GM12878 (cell line): ENCODE data around the gene IQSEC2. TPM values are rescaled to one million over a fixed set of nuclear protein-coding genes. Genes with fewer than 3 reads are reported as not detected.

Source experiments
- ATF7 ChIP-seq: fragments of 450-650 bp; IDR thresholded peaks from 2 replicates; pipeline ENCODE4 v1.6.1; 2016; ENCODE audit warnings: low read depth, mild to moderate bottlenecking
- BRCA1 ChIP-seq: IDR thresholded peaks from 2 replicates; pipeline ENCODE4 v1.6.1; 2011; ENCODE audit warnings: low read depth, low read length, improper control_type of control experiment
- CBX3 ChIP-seq: fragments of 200-600 bp; sonication (generic); IDR thresholded peaks from 2 replicates; pipeline ENCODE4 v1.6.1; 2016; ENCODE audit warnings: low read depth, borderline replicate concordance
- CREB1 ChIP-seq: IDR thresholded peaks from 2 replicates; pipeline ENCODE4 v1.6.1; 2012; ENCODE audit warnings: low read depth, mild to moderate bottlenecking, inconsistent platforms
- CREM ChIP-seq: IDR thresholded peaks from 2 replicates; pipeline ENCODE4 v1.6.1; 2014; ENCODE audit warnings: antibody characterized with exemption, low read depth
- DPF2 ChIP-seq: fragments of 450-650 bp; IDR thresholded peaks from 2 replicates; pipeline ENCODE4 v1.6.1; 2017; ENCODE audit warnings: mild to moderate bottlenecking
- FOXM1 ChIP-seq: IDR thresholded peaks from 2 replicates; pipeline ENCODE4 v1.6.1; 2012; ENCODE audit warnings: low read depth, mild to moderate bottlenecking, inconsistent platforms, low read length, moderate library complexity
- KLF5 ChIP-seq: fragments of 450-650 bp; IDR thresholded peaks from 2 replicates; pipeline ENCODE4 v1.6.1; 2014; ENCODE audit warnings: mild to moderate bottlenecking; ENCODE audit not compliant: partially characterized antibody
- MXI1 ChIP-seq: fragments of 150-350 bp; IDR thresholded peaks from 2 replicates; pipeline ENCODE4 v1.6.1; 2011; ENCODE audit warnings: low read depth, mild to moderate bottlenecking, inconsistent platforms, low read length, improper control_type of control experiment
- NBN ChIP-seq: fragments of 450-650 bp; IDR thresholded peaks from 2 replicates; pipeline ENCODE4 v1.6.1; 2016
- NFYB ChIP-seq: IDR thresholded peaks from 2 replicates; pipeline ENCODE4 v1.6.1; 2011; ENCODE audit warnings: low read depth, mild to moderate bottlenecking, low read length, improper control_type of control experiment, moderate library complexity; ENCODE audit not compliant: insufficient read depth
- NKRF ChIP-seq: fragments of 450-650 bp; conservative IDR thresholded peaks from 2 replicates; pipeline ENCODE4 v1.6.1; 2017; ENCODE audit warnings: mild to moderate bottlenecking, moderate library complexity
- PAX5 ChIP-seq: IDR thresholded peaks from 2 replicates; pipeline ENCODE4 v1.6.1; 2011; ENCODE audit warnings: low read depth, low read length, borderline replicate concordance
- PML ChIP-seq: IDR thresholded peaks from 2 replicates; pipeline ENCODE4 v1.6.1; 2012; ENCODE audit warnings: low read length, inconsistent platforms
- POLR2A ChIP-seq: IDR thresholded peaks from 2 replicates; pipeline ENCODE4 v1.6.1; 2011; ENCODE audit warnings: low read depth, mild to moderate bottlenecking, low read length
- RBBP5 ChIP-seq: fragments of 200-600 bp; sonication (generic); conservative IDR thresholded peaks from 2 replicates; pipeline ENCODE4 v1.6.1; 2016
- RFX5 ChIP-seq: IDR thresholded peaks from 2 replicates; pipeline ENCODE4 v1.6.1; 2011; ENCODE audit warnings: low read depth, low read length, improper control_type of control experiment
- RUNX3 ChIP-seq: IDR thresholded peaks from 2 replicates; pipeline ENCODE4 v1.6.1; 2012; ENCODE audit warnings: low read length, inconsistent platforms
- STAT1 ChIP-seq: fragments of 450-650 bp; conservative IDR thresholded peaks from 2 replicates; pipeline ENCODE4 v1.6.1; 2014; ENCODE audit warnings: antibody characterized with exemption, mild to moderate bottlenecking
- WRNIP1 ChIP-seq: IDR thresholded peaks from 2 replicates; pipeline ENCODE4 v1.6.1; 2011; ENCODE audit warnings: low read depth, low read length, improper control_type of control experiment, borderline replicate concordance
- ZBTB11 ChIP-seq: fragments of 450-650 bp; formaldehyde crosslinking; IDR thresholded peaks from 2 replicates; pipeline ENCODE4 v1.5.0; 2022; ENCODE audit warnings: mild to moderate bottlenecking, missing genetic modification characterization
- ZNF384 ChIP-seq: IDR thresholded peaks from 2 replicates; pipeline ENCODE4 v1.6.1; 2012; ENCODE audit warnings: low read depth, mild to moderate bottlenecking, low read length, improper control_type of control experiment, borderline replicate concordance
- polyA plus RNA-seq, 11 experiments: library from polyadenylated mRNA; depleted of rRNA in 4 of 11; unstranded in 6 of 11; stranded (reverse) in 5 of 11; fragments of >200 nt; fragmentation: Nextera tagmentation in 4 of 11; fragmentation: Illumina TruSeq in 1 of 11; extraction: Ambion mirVana in 4 of 11; extraction: Trizol in 1 of 11; gene quantifications; 1 replicate in 1 of 11; 2 replicates in 10 of 11; pipeline versions ENCODE4 v1.2.1 to v1.2.3, GENCODE V29; 2011 to 2016; ENCODE audit warnings: inconsistent platforms in 2 of 11, missing spikeins in 2 of 11, low read depth in 1 of 11
- total RNA-seq, 4 experiments: library from RNA; depleted of rRNA in 3 of 4; stranded (reverse); fragments of >200 nt in 3 of 4; fragmentation: Illumina TruSeq in 1 of 4; extraction: Trizol in 1 of 4; gene quantifications; 2 replicates each; pipeline versions ENCODE4 v1.2.1 to v1.2.3, GENCODE V29; 2013 to 2021
- TF ChIP-seq, protein P1 (sequence below): IDR thresholded peaks from 2 replicates; pipeline ENCODE4 v1.6.1; 2011; ENCODE audit warnings: low read depth, mild to moderate bottlenecking, low read length, moderate library complexity, borderline replicate concordance; ENCODE audit errors: extremely low read depth
- TF ChIP-seq, protein P2 (sequence below): IDR thresholded peaks from 2 replicates; pipeline ENCODE4 v1.6.1; 2011; ENCODE audit warnings: low read depth, low read length, improper control_type of control experiment, borderline replicate concordance

Gene IQSEC2
- total and polyA plus RNA-seq, 10 of the 15 experiments (the other 5 are each of a cell fraction or from before 2014, with no cell fraction given) = 0.01 to 0.23 (median 0.04) TPM; not detected in 3

DNA sequence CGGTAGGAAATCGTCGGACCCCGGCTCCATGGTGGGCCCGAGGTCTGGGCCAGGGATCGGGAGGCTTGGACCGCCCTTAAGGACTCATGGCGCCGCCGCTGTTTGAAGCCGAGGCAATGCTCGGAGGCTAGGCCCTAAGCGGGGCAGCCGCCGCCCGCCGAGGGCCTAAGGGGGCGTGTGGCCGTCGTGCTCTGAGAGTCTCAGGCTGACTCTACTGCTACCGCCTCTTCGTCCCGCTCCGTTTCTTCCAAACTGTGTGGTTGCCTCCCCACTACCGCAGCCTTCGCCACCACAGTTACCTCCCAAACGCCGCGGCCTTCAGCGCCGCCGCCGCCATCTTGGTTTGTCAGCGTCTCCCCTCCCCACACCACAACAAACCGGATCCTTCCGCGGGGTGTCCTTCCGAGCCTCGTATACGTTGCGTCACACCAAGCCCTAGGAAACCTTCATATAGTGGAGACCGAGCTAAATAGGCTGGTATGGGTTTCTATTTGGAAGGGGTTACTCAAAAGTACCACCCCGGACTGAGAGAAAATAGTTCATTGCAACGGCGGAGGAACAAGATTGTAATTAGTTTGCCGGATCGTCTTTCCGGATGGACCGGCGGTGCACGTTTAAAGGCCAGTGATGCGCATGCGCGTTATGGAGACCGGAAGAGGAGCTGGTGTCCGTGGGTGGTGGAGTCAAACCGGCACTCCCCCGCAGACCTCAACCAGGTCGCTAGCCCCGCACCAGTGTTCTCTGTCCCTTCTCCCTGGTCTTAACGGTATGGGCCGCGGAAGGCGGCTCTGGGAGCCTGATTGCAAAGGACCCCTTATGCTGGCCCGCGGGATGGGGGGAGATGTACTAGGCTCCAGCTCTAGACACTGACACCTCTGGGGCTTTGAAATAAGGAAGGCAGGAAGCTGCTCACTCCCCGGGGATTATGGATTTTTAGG, 56.3 kb downstream of the IQSEC2 start, which contains the start of gene KDM5C (continued):
- peak; percentile 91 for TF ChIP-seq PML
- no peak for TF ChIP-seq ZBTB11 (CRISPR knock-in tag)
- peak; percentile 79 for TF ChIP-seq NKRF
- TF ChIP-seq, protein P1, sequence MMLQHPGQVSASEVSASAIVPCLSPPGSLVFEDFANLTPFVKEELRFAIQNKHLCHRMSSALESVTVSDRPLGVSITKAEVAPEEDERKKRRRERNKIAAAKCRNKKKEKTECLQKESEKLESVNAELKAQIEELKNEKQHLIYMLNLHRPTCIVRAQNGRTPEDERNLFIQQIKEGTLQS = no peak
- TF ChIP-seq POLR2A = peak; percentile 99
- TF ChIP-seq BRCA1 = no peak
- no peak for TF ChIP-seq ZNF384
- peak; percentile 73 for TF ChIP-seq FOXM1
- no peak for TF ChIP-seq RBBP5
- peak; percentile 85 for TF ChIP-seq CREM
- TF ChIP-seq DPF2 = 0 out of 2 replicates have a peak, but pooled peaks have one; percentile 32
- TF ChIP-seq PAX5 = 0 out of 2 replicates have a peak, but pooled peaks have one; percentile 34
- TF ChIP-seq, protein P2, sequence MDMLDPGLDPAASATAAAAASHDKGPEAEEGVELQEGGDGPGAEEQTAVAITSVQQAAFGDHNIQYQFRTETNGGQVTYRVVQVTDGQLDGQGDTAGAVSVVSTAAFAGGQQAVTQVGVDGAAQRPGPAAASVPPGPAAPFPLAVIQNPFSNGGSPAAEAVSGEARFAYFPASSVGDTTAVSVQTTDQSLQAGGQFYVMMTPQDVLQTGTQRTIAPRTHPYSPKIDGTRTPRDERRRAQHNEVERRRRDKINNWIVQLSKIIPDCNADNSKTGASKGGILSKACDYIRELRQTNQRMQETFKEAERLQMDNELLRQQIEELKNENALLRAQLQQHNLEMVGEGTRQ = no peak
- no peak for TF ChIP-seq NFYB
- TF ChIP-seq CREB1 = peak; percentile 85
- peak; percentile 87 for TF ChIP-seq MXI1
- peak; percentile 87 for TF ChIP-seq KLF5
- TF ChIP-seq WRNIP1 = no peak
- TF ChIP-seq STAT1 = peak; percentile 96; the same call in 1 of the 2 replicates
- TF ChIP-seq CBX3 = no peak
- TF ChIP-seq RFX5 = no peak
- peak; percentile 90 for TF ChIP-seq ATF7
- TF ChIP-seq RUNX3 = peak; percentile 94
- TF ChIP-seq NBN = peak; percentile 97
